GM19035 (cell line): Measurements from ENCODE around the gene CD4.
"Not testable (repeated sequence)": the region's sequence is repeated elsewhere in the genome, so short reads cannot be mapped to it uniquely, and the experiment has no call there.

Experiments used
- ATAC-seq: cut with Tn5 transposase; IDR thresholded peaks from one replicate; pipeline ENCODE4 v1.9.1; 2021; ENCODE audit not compliant: unreplicated experiment

The CD4 gene

DNA sequence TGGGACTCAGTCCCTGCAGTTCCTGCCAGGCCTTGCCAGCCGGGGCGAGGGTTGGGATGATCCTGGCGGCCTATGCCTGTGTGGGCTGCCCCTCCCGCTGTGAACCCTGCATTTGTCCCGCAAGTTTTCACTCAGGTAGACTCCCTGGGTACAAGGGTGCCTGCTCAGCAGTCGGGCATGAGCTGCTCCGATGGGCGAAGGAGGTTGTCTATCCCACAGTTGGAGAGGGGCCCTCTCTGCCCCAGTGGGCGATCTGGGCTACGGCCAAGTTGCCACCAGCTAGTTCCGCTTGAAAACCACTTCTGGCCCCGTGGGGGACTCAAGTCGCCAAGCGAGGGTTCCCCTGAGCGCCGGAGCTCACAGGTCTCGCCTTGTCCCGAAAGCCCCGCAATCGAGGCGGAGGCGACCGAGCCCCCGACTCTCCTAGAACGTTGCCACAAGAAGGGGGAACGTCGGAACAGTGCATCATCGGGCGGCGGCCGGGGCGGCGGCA, 77.6 kb downstream of the CD4 start:
- peak; percentile 7 for ATAC-seq

DNA sequence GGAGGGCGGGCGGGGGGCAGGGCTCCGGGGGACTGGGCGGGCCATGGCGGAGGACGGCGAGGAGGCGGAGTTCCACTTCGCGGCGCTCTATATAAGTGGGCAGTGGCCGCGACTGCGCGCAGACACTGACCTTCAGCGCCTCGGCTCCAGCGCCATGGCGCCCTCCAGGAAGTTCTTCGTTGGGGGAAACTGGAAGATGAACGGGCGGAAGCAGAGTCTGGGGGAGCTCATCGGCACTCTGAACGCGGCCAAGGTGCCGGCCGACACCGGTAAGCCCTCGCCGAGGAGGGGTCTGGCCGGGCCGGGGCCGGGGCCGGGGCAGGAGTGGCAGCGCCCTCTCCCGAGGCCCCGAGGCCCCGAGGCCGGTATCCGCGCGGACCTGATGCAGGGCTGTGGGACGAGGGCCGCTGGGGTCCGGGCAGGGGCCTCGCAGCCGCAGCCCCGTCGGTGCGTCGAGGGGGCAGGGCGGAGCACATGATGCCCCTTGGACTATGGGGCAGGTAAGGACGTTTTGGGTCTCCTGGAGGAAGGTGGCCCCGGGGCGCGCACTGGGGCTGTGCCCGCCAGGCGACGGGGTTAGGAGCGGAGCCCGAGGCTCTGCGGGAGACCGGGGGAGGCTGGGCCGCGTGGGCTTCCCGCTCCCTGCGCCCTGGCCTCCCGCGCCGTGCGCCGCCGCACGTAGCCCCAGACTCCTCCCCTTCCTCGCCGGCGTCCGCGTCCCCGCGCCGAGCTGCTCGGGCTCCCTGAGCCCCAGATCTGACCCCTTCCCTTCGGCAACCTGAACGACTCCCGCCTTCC, 78.3 kb downstream of the CD4 start, which contains the start of gene TPI1:
TSS of gene TPI1 (plus strand) at position 119 of the 798 bp plus-strand sequence. CDS start at position 155, 36 bp downstream.
- peak; percentile 56 for ATAC-seq

DNA sequence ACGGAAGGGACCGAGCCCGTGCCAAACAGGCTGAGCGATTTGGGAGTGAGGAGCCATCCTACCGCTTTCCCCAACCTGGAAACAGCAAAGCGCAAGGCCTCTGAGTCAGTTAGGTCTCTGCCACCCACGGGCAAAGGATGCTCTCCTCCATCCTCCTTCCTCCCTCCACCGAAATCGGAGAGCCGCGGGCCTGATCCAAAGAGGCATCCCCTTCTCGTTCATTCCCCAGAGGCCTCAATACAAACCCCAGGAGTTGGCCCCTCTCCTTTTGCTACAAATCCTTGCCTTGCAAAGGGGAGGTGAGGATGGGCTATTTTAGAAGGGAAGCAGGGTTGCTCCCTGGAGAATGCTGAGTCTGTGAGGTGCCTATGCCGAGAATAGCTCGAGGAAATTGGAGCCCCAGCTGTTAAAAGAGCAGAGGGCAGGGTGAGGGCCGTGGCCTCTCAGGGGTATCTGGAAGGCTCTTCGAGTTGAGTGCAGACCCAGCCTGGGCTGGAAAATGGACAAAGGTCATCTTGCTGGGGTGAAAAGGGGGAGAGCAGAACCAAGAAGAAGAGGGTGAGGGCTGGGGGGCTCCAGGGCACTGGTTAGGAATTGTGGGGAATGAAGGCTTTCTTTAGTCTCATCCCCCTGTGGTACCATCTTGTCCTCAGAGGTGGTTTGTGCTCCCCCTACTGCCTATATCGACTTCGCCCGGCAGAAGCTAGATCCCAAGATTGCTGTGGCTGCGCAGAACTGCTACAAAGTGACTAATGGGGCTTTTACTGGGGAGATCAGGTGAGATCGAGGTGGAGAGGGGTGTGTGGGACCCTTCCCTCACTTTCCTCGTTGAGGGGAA, 79.1 kb downstream of the CD4 start:
- ATAC-seq = no peak

DNA sequence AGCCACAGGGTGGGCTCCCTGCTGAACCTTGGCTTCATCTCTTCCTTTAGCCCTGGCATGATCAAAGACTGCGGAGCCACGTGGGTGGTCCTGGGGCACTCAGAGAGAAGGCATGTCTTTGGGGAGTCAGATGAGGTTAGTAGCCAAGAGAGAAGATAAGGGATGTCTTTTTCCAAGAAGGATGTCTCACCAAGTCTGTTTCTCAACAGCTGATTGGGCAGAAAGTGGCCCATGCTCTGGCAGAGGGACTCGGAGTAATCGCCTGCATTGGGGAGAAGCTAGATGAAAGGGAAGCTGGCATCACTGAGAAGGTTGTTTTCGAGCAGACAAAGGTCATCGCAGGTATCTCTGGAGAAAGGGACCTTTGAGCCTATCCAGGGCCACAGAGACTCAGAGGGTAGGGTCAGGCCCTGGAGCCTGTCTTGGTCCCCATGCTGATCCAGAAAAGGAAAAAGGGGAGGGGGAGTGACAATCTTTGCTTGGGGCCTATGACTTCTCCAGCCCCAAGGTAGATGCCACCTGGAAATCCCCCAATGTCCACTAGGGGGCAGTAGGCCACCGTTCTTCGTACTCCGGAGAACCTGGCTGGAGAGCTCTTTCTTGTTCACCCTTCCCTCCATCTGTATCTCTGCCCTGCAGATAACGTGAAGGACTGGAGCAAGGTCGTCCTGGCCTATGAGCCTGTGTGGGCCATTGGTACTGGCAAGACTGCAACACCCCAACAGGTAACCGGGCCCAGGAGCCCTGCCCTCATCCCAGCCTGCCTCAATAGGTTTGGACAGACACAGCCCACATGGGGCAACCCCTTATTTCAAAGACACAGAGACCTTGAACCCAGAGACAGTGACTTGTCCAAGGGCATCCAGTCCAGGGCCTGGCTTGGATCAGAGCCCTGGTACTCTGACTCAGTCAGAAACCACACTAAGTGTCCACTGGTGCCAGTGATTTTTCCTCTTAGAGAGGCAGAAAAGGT, 80.0 kb downstream of the CD4 start:
- ATAC-seq = no peak

DNA sequence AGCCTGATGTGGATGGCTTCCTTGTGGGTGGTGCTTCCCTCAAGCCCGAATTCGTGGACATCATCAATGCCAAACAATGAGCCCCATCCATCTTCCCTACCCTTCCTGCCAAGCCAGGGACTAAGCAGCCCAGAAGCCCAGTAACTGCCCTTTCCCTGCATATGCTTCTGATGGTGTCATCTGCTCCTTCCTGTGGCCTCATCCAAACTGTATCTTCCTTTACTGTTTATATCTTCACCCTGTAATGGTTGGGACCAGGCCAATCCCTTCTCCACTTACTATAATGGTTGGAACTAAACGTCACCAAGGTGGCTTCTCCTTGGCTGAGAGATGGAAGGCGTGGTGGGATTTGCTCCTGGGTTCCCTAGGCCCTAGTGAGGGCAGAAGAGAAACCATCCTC, 81.0 kb downstream of the CD4 start:
- ATAC-seq = not testable (repeated sequence)
